Measurements from ENCODE around the gene SLA2. TPM values are rescaled to one million over a fixed set of nuclear protein-coding genes. Genes with fewer than 3 reads are reported as not detected.
"Not testable (repeated sequence)": the region's sequence is repeated elsewhere in the genome, so short reads cannot be mapped to it uniquely, and the experiment has no call there.

SLA2 gene
- polyA plus RNA-seq, 1 experiment: not detected

DNA sequence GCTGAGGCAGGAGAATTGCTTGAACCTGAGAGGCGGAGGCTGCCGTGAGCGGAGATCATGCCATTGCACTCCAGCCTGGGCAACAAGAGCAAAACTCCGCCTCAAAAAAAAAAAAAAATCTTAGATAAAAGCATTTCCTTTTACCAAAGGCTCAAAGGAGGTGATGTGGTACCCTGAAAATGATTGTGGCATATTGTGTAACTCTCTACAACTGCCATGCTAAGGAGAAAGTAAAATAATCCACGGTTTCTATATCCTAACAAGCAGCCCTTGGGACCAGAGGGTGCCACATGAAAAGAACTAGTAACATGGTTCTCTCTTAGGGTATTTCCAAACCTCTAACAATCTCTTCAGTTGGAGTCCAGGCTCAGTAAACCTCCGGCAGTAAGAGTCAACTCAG is 38.8 kb upstream of the SLA2 start:
- H3K4me3 ChIP-seq (ENCODE audit: low read depth, low read length): no peak overlapping the region
- no peaks in the 10 kb centered on the region for H3K27me3 ChIP-seq (ENCODE audit: control insufficient read depth, insufficient read depth, low read length)
- CTCF ChIA-PET: interaction anchor here (0.5 to 0.6 kb wide), 3 partner anchors 394 to 1574 kb away, joined by 3 read pairs; no protein-coding TSS in a partner anchor
- DNase-seq (ENCODE audit: low read depth): no peak
- TF ChIP-seq, protein P1, sequence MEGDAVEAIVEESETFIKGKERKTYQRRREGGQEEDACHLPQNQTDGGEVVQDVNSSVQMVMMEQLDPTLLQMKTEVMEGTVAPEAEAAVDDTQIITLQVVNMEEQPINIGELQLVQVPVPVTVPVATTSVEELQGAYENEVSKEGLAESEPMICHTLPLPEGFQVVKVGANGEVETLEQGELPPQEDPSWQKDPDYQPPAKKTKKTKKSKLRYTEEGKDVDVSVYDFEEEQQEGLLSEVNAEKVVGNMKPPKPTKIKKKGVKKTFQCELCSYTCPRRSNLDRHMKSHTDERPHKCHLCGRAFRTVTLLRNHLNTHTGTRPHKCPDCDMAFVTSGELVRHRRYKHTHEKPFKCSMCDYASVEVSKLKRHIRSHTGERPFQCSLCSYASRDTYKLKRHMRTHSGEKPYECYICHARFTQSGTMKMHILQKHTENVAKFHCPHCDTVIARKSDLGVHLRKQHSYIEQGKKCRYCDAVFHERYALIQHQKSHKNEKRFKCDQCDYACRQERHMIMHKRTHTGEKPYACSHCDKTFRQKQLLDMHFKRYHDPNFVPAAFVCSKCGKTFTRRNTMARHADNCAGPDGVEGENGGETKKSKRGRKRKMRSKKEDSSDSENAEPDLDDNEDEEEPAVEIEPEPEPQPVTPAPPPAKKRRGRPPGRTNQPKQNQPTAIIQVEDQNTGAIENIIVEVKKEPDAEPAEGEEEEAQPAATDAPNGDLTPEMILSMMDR (IDR thresholded peaks at IDR 0.05; ENCODE audit: insufficient read depth, low read depth, low read length): no peak
- H3K36me3 ChIP-seq (ENCODE audit: control insufficient read depth, insufficient read depth, low read length): peaks cover 2% of the 10 kb centered on the region; the same call in 1 of the 2 replicates
- POLR2A ChIA-PET: no interaction called here

DNA sequence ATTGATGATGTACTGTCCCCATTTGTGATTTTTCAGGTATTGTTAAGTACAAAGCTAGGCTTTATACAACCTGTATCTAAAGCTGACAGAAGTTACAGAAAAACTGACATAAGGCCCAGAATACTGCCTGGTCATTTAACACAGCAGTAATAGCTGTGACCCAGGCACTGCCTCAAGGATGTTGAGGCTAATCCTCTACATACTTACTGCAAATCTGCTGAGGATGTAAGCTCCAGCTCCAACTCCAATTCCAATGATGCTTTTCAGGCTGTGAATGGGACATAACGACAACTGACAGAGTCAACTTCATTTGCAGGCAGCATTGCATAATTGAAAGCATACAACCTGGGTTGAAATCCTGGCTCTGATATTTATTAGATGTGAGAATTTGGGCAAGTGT is 36.3 kb upstream of the SLA2 start:
- no peaks in the 10 kb centered on the region for H3K27me3 ChIP-seq (ENCODE audit: control insufficient read depth, insufficient read depth, low read length)
- no peak overlapping the region for H3K4me3 ChIP-seq (ENCODE audit: low read depth, low read length)
- peaks cover 2% of the 10 kb centered on the region; the same call in 1 of the 2 replicates for H3K36me3 ChIP-seq (ENCODE audit: control insufficient read depth, insufficient read depth, low read length)
- CTCF ChIA-PET: interaction anchor here (0.9 to 1.1 kb wide), 2 partner anchors 16 to 92 kb away, joined by 3 to 4 read pairs; partner anchors contain the start of gene DSN1
- DNase-seq (ENCODE audit: low read depth): no peak
- POLR2A ChIA-PET: no interaction called here
- TF ChIP-seq, protein P1 (IDR thresholded peaks at IDR 0.05; ENCODE audit: insufficient read depth, low read depth, low read length): no peak

DNA sequence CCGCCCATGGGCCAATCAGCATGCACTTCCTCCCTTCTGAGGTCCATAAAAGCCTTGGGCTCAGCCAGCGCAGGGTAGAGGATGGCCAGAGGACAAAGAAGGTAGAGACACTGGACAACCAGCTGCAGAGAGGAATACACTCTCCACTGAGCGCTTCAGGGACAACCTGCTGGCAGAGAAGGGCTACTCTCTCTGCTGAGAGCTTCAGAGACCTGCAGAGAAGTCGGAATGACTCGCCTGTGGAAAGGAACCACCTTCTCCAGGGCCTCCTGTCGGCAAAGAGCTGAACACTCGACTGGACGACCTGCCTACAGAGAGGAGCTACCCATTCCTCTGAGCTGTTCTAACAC is 31.4 kb upstream of the SLA2 start:
- ChIA-PET POLR2A (no interaction called here), CTCF (no interaction called here)
- no peaks in the 10 kb centered on the region for H3K27me3 ChIP-seq (ENCODE audit: control insufficient read depth, insufficient read depth, low read length)
- peaks cover 1% of the 10 kb centered on the region; the same call in 1 of the 2 replicates for H3K36me3 ChIP-seq (ENCODE audit: control insufficient read depth, insufficient read depth, low read length)
- H3K4me3 ChIP-seq (ENCODE audit: low read depth, low read length): no peak overlapping the region
- DNase-seq (ENCODE audit: low read depth): no peak
- TF ChIP-seq, protein P1 (IDR thresholded peaks at IDR 0.05; ENCODE audit: insufficient read depth, low read depth, low read length): no peak

DNA sequence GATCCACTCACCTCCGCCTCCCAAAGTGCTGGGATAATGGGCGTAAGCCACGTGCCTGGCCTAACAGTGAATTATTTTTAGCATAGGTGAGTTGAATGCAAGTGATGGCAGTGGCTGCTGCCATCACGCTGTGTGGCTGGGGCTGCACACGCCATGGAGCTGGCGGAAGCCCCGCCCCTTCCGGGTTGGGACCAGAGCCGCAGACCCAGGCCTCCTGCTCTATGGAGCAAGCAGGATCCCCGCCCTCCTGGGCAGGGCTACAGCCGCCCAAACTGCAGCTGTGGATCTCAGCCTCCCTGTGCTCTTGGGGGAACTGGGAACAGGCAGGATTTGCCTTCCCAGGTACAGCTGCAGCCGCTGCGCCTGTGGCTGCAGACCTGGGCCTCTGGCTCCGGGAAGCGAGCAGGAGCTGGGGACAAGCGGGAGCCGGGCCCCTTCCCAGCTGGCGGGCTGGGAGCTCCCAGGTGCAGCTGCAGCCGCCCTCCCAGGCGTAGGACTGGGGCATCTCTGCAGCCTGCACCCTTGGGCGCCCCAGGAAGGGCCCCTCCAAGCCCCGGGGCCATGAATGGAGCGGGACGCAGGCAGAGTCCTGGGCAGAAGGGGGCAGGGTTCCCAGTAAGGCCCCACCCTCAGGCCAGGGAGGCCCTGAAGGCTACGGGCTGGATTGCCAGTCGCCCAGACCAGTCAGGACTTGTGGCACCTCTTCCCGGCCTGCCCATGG is 30.9 kb upstream of the SLA2 start:
- Histone ChIP-seq H3K36me3 (ENCODE audit: control insufficient read depth, insufficient read depth, low read length) (no peaks in the 10 kb centered on the region), H3K27me3 (ENCODE audit: control insufficient read depth, insufficient read depth, low read length) (no peaks in the 10 kb centered on the region), H3K4me3 (ENCODE audit: low read depth, low read length) (no peak overlapping the region)
- CTCF ChIA-PET: no interaction called here
- no peak for DNase-seq (ENCODE audit: low read depth)
- TF ChIP-seq, protein P1 (IDR thresholded peaks at IDR 0.05; ENCODE audit: insufficient read depth, low read depth, low read length): no peak
- POLR2A ChIA-PET: no interaction called here

DNA sequence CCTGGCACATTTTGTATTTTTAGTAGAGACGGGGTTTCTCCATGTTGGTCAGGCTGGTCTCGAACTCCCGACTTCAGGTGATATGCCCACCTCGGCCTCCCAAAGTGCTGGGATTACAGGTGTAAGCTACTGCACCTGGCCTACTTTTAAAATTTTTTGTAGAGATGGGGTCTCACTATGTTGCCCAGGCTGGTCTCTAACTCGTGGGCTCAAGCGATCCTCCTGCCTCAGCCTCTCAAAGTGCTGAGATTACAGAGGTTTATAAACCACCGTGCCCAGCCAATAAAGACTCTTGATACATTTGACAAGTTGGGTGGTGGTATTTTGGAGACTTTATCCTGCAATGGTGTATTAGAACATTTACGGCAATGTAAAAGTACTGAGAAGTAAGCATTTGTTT is 29.5 kb upstream of the SLA2 start:
- DNase-seq (ENCODE audit: low read depth); CTCF ChIA-PET; H3K27me3 ChIP-seq (ENCODE audit: control insufficient read depth, insufficient read depth, low read length); H3K4me3 ChIP-seq (ENCODE audit: low read depth, low read length); H3K36me3 ChIP-seq (ENCODE audit: control insufficient read depth, insufficient read depth, low read length); POLR2A ChIA-PET: not testable (repeated sequence)

DNA sequence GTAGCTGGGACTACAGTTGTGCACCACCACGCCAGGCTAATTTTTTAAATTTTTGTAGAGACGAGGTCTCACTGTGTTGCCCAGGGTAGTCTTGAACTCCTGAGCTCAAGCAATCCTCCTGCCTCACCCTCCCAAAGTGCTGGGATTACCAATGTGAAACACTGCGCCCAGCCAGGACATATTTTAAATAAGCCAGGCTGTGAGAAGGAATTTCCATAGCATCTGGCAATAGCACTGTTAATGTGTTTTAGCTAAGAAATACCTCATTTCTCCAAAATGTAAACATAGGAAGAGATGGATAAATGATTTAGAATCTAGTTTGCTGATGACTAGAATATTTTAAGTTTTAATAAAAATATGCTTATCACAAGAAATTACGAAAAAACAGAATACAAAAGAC is 27.0 kb upstream of the SLA2 start:
- H3K36me3 ChIP-seq (ENCODE audit: control insufficient read depth, insufficient read depth, low read length): 0 out of 2 replicates have a peak, but pooled peaks cover 1% of the 10 kb centered on the region
- H3K27me3 ChIP-seq (ENCODE audit: control insufficient read depth, insufficient read depth, low read length): no peaks in the 10 kb centered on the region
- ChIA-PET CTCF (no interaction called here), POLR2A (no interaction called here)
- H3K4me3 ChIP-seq (ENCODE audit: low read depth, low read length): no peak overlapping the region
- DNase-seq (ENCODE audit: low read depth): no peak
- TF ChIP-seq, protein P1 (IDR thresholded peaks at IDR 0.05; ENCODE audit: insufficient read depth, low read depth, low read length): no peak
